AG09309 (cell line): ENCODE results near the gene GPD2.
A peak's percentile ranks its signal among the peaks of the same experiment; 100 is the strongest.

Source experiments
- DNase-seq: peaks from one replicate; pipeline ENCODE4 v3.0.0-alpha.2; 2010; ENCODE audit warnings: low read depth
- H3K4me3 ChIP-seq: 2 replicates; pipeline ENCODE4 v1.5.1; 2011; ENCODE audit warnings: mild to moderate bottlenecking, low read depth, low read length, moderate library complexity; ENCODE audit not compliant: control insufficient read depth
- TF ChIP-seq, protein P1 (sequence below): IDR thresholded peaks from 2 replicates; pipeline ENCODE4 v1.5.1; 2011; ENCODE audit warnings: mild to moderate bottlenecking, low read depth, low read length, inconsistent platforms; ENCODE audit not compliant: insufficient read depth, control insufficient read depth; ENCODE audit errors: missing control alignments

Gene GPD2

DNA sequence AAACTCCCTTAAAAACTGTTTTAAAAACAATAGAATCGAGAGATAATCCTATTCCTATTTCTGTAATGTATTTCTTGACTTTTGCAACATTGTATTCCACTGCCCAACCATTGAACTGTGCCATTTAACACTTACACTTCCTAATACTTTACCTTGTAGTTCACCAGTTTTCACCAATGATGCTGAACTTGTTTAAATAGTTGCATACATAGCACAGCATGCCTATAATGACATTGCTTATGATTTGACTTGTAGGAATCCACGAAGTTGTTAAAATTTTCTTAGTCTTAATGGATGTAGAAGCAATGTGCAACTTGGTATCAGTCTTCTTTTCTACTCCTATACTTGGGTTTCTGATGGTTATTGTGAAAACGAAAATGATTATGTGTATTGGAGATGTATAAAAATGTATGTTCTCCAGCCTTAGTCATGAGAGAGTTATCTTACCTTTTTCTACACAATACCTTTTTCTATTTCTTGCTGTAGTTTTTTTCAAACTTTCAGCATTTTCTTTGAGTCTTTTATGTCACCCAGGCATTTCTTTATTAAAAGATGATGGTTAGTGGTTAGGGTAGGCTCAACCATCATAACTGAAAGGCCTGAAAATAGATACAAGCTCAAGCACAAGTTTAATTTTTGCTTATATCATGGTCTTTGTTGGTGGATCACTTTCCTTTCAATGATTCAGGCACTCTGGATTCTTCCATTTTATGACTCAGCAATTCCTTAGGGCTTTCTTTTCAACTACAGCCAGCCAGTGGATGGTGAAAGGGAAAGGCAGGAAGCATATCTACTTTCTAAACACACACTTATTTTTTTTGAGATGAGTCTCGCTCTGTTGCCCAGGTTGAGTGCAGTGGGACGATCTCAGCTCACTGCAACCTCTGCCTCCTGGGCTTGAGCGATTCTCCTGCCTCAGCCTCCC is 9.4 kb downstream of the GPD2 start:
- no peak for DNase-seq
- H3K4me3 ChIP-seq = no peak overlapping the region
- TF ChIP-seq, protein P1, sequence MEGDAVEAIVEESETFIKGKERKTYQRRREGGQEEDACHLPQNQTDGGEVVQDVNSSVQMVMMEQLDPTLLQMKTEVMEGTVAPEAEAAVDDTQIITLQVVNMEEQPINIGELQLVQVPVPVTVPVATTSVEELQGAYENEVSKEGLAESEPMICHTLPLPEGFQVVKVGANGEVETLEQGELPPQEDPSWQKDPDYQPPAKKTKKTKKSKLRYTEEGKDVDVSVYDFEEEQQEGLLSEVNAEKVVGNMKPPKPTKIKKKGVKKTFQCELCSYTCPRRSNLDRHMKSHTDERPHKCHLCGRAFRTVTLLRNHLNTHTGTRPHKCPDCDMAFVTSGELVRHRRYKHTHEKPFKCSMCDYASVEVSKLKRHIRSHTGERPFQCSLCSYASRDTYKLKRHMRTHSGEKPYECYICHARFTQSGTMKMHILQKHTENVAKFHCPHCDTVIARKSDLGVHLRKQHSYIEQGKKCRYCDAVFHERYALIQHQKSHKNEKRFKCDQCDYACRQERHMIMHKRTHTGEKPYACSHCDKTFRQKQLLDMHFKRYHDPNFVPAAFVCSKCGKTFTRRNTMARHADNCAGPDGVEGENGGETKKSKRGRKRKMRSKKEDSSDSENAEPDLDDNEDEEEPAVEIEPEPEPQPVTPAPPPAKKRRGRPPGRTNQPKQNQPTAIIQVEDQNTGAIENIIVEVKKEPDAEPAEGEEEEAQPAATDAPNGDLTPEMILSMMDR = no peak

DNA sequence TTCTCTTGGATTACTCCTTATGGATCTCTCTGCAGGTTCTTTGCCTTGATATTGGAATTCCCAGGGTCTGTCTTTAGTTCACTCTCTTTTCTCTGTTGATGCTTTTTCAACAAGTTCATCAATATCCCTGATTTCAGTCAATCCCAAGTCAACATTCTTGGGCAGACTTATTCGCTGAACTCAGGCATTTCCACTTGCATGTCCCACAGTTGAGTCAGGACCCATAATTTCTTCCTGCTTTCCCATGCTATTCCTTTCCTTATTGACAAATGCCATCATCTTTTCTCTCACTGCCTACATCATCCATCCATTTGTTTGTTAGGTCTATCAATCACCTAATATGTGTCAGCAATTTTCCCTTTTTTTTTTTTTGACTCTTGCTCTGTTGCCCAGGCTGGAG is 11.6 kb downstream of the GPD2 start:
- no peak overlapping the region for H3K4me3 ChIP-seq
- no peak for DNase-seq
- TF ChIP-seq, protein P1 = no peak

DNA sequence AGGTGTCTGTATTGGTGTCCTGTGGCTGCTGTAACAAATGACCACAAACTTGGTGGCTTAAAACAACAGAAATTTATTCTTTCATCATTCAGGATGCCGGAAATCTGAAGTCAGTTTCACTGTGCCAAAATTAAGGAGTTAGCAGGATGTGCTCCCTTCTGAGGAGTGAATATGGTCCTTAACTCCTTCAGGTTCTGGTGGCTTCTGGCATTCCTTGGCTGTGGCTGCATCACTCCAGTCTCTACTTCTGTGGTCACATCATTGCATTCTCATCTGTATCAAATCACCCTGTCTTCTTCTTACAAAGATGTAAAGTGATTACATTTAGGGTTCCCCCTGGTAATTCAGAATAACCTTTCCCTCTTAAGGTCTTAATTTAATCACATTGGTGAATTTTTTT is 12.6 kb downstream of the GPD2 start:
- TF ChIP-seq, protein P1 = no peak
- no peak for DNase-seq
- no peak overlapping the region for H3K4me3 ChIP-seq

DNA sequence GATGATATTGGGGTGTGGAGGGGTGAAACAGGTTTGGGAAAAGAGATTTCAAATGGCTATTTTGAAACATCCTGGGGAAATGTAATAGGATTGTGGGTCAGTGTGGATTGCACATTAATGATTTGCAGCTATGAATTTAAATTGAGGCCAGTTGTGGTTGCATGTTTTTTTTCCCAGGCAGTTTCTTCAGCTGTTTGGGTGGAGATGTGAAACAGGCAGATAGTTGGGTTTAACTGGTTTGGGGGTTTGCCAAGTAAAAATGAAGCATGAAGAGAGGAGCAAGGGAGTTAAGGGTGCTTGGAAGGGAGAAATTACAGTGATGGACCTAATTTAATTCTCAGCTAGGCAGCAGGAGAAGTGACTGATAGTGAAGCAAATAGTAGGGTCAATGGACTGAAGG is 16.8 kb downstream of the GPD2 start:
- peak; percentile 74 for DNase-seq

DNA sequence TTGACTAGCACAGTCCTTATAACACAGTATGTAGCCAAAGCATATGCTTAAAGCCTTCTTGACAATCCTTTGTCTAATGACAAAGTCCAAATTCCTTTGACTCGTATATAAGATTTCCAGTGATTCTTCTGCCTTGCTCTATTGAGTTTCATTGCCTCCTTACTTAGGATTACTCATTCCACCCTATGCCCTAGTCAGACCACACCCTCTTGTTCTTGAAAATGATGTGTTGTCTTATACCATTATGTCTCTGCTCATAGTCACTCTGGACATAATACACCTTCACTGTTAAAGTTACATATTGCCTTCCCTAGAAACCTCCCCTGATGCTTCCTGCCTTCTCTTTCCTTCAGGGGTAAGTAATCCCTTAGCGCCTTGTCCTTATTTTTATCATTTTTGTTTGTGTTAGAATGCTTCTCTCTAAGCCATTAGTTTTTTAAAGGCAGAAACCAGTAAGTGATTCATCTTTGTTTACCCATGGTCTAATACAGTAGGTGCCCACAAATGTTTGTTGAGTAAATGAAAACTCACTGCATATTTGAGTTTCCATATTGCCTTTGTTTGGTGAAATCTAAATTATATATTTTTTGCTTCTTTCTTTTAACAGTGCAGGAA is 19.3 kb downstream of the GPD2 start:
- TF ChIP-seq, protein P1 = no peak
- DNase-seq = no peak
- H3K4me3 ChIP-seq = no peak overlapping the region

More for the DNA sequence above, 16.8 kb downstream of the GPD2 start:
- TF ChIP-seq, protein P1 = no peak
- H3K4me3 ChIP-seq = no peak overlapping the region

DNA sequence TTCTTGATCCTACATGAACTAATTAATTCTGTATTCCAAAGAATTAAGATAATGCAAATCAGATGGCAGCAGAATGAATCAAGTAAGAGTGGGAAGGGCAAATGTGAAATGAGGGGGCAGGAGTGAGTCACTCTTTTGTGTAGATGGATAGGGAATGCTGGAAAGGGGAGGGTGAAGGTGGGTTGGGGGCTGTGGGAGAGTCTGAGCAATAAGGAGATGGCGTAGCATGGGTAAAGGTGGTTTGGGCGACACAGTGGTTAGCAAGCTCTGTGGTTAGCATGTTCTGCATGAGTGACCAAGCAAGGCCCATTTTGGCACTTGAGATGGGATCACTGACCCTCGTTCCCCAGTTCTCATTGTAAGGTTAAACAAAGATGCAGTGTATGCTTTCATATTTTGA is 20.4 kb downstream of the GPD2 start:
- H3K4me3 ChIP-seq = no peak overlapping the region
- no peak for DNase-seq
- TF ChIP-seq, protein P1 = no peak
